ENCODE results near the gene NEURL3. TPM values are rescaled to one million over a fixed set of nuclear protein-coding genes. Genes with fewer than 3 reads are reported as not detected.

The NEURL3 gene
- total RNA-seq, 1 experiment from 2014 or later: not detected

DNA sequence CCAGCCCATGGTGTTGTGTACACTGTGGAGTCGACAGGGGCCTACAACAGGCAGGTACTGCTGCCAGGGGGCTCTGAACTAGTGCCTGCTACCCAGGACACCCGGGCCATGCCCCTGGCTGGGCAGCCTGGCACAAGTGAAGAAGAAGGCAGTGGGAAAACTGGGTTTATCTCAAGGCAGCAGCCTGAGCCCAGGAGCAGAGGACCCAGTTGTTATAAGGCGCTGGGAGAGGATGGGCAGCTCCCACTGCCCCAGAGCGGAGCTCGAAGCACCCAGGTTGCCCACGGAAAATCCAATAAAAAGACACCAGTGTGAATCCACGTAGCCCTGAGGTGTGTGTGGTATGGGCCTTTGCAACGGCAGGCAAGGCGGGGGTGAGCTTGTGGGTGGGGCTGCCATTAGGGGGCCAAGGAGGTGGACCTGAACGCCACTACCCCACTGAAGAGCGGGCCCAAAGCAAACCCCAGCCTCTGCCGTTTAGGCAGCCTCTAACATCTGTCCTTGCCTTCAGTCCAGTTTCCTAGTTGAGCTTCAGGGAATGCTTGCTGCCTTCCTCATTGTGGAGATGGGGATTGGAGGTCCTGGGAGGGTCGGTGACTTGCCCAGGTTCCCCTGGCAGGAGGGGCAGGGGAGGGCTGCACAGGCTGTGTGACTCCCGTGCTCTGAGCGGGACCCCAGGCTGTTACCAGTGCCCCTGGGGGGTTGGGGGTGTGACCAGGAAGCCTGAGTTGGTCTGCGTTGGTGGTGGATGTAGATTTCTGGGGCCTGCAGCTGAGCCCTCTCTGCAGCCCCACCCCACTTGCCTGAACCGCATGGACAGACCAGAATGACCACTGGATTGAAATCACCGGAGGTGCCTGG lies 47.4 kb upstream of the NEURL3 start:
- H3K4me1 Mint-ChIP-seq (ENCODE audit: insufficient read depth, unreplicated experiment): peaks cover 7% of the 10 kb centered on the region
- intact Hi-C loops (cut with micrococcal nuclease): no loop called here
- H3K27ac Mint-ChIP-seq (ENCODE audit: low read depth, unreplicated experiment): no peak overlapping the region
- no peak overlapping the region for H3K4me3 Mint-ChIP-seq (ENCODE audit: unreplicated experiment)
- TF ChIP-seq, protein P1, sequence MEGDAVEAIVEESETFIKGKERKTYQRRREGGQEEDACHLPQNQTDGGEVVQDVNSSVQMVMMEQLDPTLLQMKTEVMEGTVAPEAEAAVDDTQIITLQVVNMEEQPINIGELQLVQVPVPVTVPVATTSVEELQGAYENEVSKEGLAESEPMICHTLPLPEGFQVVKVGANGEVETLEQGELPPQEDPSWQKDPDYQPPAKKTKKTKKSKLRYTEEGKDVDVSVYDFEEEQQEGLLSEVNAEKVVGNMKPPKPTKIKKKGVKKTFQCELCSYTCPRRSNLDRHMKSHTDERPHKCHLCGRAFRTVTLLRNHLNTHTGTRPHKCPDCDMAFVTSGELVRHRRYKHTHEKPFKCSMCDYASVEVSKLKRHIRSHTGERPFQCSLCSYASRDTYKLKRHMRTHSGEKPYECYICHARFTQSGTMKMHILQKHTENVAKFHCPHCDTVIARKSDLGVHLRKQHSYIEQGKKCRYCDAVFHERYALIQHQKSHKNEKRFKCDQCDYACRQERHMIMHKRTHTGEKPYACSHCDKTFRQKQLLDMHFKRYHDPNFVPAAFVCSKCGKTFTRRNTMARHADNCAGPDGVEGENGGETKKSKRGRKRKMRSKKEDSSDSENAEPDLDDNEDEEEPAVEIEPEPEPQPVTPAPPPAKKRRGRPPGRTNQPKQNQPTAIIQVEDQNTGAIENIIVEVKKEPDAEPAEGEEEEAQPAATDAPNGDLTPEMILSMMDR (IDR thresholded peaks at IDR 0.05; ENCODE audit: unreplicated experiment): no peak
- H3K36me3 Mint-ChIP-seq (ENCODE audit: insufficient read depth, unreplicated experiment): no peaks in the 10 kb centered on the region
- DNase-seq (ENCODE audit: unreplicated experiment): no peak
- H3K9me3 Mint-ChIP-seq (ENCODE audit: unreplicated experiment): no peaks in the 10 kb centered on the region
- ChIA-PET POLR2A (no interaction called here), CTCF (interaction anchor here (0.5 to 4.7 kb wide), 6 partner anchors 8 to 86 kb away, joined by 3 to 46 read pairs (median 10); partner anchors contain the start of gene KANSL3)
- H3K27me3 Mint-ChIP-seq (ENCODE audit: insufficient read depth, unreplicated experiment): no peaks in the 10 kb centered on the region
- BruUV-seq (replicated peaks): no TSS peak

DNA sequence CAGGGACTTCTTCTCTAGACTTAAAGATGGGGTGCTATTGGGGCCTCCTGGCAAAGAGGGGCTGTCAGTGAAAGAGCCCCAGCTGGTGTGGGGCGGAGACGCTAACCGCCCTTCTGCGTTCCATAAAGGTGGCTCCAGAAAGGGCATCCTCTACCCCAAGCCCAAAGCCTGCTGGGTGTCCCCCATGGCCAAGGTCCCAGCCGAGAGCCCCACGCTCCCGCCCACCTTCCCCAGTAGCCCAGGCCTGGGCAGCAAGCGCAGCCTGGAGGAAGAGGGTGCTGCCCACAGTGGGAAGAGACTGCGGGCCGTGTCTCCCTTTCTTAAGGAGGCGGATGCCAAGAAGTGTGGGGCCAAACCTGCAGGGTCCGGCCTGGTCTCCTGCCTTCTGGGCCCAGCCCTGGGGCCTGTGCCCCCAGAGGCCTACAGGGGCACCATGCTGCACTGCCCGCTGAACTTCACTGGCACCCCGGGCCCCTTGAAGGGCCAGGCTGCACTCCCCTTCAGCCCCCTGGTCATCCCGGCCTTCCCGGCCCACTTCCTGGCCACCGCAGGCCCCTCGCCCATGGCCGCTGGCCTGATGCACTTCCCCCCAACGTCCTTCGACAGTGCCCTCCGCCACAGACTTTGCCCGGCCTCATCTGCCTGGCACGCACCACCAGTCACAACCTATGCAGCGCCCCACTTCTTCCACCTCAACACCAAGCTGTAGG lies 46.6 kb upstream of the NEURL3 start:
- ChIA-PET CTCF (interaction anchor here (0.5 to 3.9 kb wide), 3 partner anchors 10 to 87 kb away, joined by 3 to 30 read pairs (median 9); partner anchors contain the start of gene KANSL3), POLR2A (no interaction called here)
- no peaks in the 10 kb centered on the region for H3K9me3 Mint-ChIP-seq (ENCODE audit: unreplicated experiment)
- no peak for DNase-seq (ENCODE audit: unreplicated experiment)
- H3K27ac Mint-ChIP-seq (ENCODE audit: low read depth, unreplicated experiment): no peak overlapping the region
- no TSS peak for BruUV-seq (replicated peaks)
- TF ChIP-seq, protein P1 (IDR thresholded peaks at IDR 0.05; ENCODE audit: unreplicated experiment): no peak
- H3K4me1 Mint-ChIP-seq (ENCODE audit: insufficient read depth, unreplicated experiment): peaks cover 4% of the 10 kb centered on the region
- H3K4me3 Mint-ChIP-seq (ENCODE audit: unreplicated experiment): no peak overlapping the region
- H3K27me3 Mint-ChIP-seq (ENCODE audit: insufficient read depth, unreplicated experiment): no peaks in the 10 kb centered on the region
- intact Hi-C loops (cut with micrococcal nuclease): no loop called here
- H3K36me3 Mint-ChIP-seq (ENCODE audit: insufficient read depth, unreplicated experiment): no peaks in the 10 kb centered on the region

DNA sequence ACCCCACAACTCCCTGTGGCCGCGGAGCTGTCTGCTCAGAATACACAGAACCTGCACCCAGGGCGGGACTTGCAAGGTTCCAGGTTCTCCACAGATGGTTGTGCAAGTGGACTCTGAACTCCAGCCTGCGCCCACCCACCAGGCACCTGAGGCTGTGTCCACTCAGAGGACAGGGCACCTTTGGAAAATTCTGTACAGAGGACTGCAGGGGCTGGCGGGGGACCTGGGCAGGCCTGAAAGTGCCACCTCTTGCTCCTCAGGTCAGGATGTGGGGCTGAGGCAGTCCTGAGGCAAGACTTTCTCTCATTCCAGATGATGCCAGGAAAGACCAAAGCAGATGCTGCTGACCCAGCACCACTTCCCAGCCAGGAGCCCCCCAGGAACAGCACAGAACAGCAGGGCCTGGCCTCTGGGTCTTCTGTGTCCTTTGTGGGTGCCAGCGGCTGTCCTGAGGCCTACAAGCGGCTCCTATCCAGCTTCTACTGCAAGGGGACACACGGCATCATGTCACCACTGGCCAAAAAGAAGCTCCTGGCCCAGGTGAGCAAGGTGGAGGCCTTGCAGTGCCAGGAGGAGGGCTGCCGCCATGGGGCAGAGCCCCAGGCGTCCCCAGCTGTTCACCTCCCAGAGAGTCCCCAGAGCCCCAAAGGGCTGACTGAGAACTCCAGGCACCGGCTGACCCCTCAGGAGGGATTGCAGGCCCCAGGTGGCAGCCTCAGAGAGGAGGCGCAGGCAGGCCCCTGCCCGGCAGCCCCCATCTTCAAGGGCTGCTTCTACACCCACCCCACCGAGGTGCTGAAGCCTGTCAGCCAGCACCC lies 45.8 kb upstream of the NEURL3 start:
- no peak for DNase-seq (ENCODE audit: unreplicated experiment)
- ChIA-PET CTCF (interaction anchor here (0.7 kb wide), 1 partner anchor 217 kb away, joined by 4 read pairs; no protein-coding TSS in a partner anchor), POLR2A (no interaction called here)
- BruUV-seq (replicated peaks): no TSS peak
- no peaks in the 10 kb centered on the region for H3K36me3 Mint-ChIP-seq (ENCODE audit: insufficient read depth, unreplicated experiment)
- H3K4me3 Mint-ChIP-seq (ENCODE audit: unreplicated experiment): no peak overlapping the region
- H3K4me1 Mint-ChIP-seq (ENCODE audit: insufficient read depth, unreplicated experiment): no peaks in the 10 kb centered on the region
- H3K27me3 Mint-ChIP-seq (ENCODE audit: insufficient read depth, unreplicated experiment): no peaks in the 10 kb centered on the region
- intact Hi-C loops (cut with micrococcal nuclease): no loop called here
- TF ChIP-seq, protein P1 (IDR thresholded peaks at IDR 0.05; ENCODE audit: unreplicated experiment): no peak
- no peaks in the 10 kb centered on the region for H3K9me3 Mint-ChIP-seq (ENCODE audit: unreplicated experiment)
- no peak overlapping the region for H3K27ac Mint-ChIP-seq (ENCODE audit: low read depth, unreplicated experiment)
